A673 (cell line): ENCODE data around the gene SPANXN2. TPM values are rescaled to one million over a fixed set of nuclear protein-coding genes. Genes with fewer than 3 reads are reported as not detected.

Source experiments
- BruUV-seq: library from RNA; stranded (reverse); fragments of 400-500 nt; replicated peaks from 2 replicates; lab custom pipeline; 2021; lab: Mats Ljungman, UMichigan
- CTCF ChIA-PET: fragments of 300-600 bp; sonication (Branson Sonifier 250); formaldehyde crosslinking; loops from one replicate; lab custom pipeline; 2022; ENCODE audit warnings: antibody characterized with exemption; lab: Charles Lee
- POLR2A ChIA-PET: fragments of 300-600 bp; sonication (Branson Sonifier 250); formaldehyde crosslinking; loops from one replicate; lab custom pipeline; 2022; ENCODE audit warnings: antibody characterized with exemption; ENCODE audit not compliant: low non-redundant PET; lab: Charles Lee
- DNase-seq: peaks from one replicate; pipeline ENCODE4 v3.0.0-alpha.2; 2015; ENCODE audit warnings: low spot score
- H3K27ac ChIP-seq: fragments of 200-600 bp; sonication (generic); 2 replicates; pipeline ENCODE4 v1.5.1; 2016; ENCODE audit warnings: mixed run types, low read depth, mild to moderate bottlenecking, mixed read lengths, antibody characterized with exemption, low read length; ENCODE audit not compliant: poor library complexity, severe bottlenecking
- H3K27me3 ChIP-seq: fragments of 200-600 bp; sonication (generic); replicated peaks from 2 replicates; pipeline ENCODE4 v1.6.1; 2017; ENCODE audit warnings: mixed run types, low read depth, mild to moderate bottlenecking, mixed read lengths, antibody characterized with exemption, low read length; ENCODE audit not compliant: insufficient read depth, poor library complexity
- H3K36me3 ChIP-seq: fragments of 200-600 bp; sonication (generic); 2 replicates; pipeline ENCODE4 v1.6.1; 2016; ENCODE audit warnings: mixed run types, mild to moderate bottlenecking, mixed read lengths, antibody characterized with exemption, low read length; ENCODE audit not compliant: insufficient read depth, poor library complexity, severe bottlenecking
- H3K4me1 ChIP-seq: fragments of 200-600 bp; sonication (generic); 2 replicates; pipeline ENCODE4 v1.6.1; 2017; ENCODE audit warnings: mixed run types, mild to moderate bottlenecking, mixed read lengths, antibody characterized with exemption, low read length; ENCODE audit not compliant: insufficient read depth, poor library complexity, severe bottlenecking
- H3K4me3 ChIP-seq: fragments of 200-600 bp; sonication (generic); 2 replicates; pipeline ENCODE4 v1.5.1; 2016; ENCODE audit warnings: low read depth, mixed run types, mild to moderate bottlenecking, mixed read lengths, low read length; ENCODE audit not compliant: poor library complexity, severe bottlenecking
- H3K9me3 ChIP-seq: fragments of 200-600 bp; sonication (generic); 2 replicates; pipeline ENCODE4 v1.6.1; 2016; ENCODE audit warnings: mixed run types, low read depth, mild to moderate bottlenecking, mixed read lengths, antibody characterized with exemption, low read length; ENCODE audit not compliant: poor library complexity, severe bottlenecking
- CTCF ChIP-seq: fragments of 300-800, 200-600 bp; sonication (generic); conservative IDR thresholded peaks from 2 replicates; pipeline ENCODE4 v1.5.1; 2017; ENCODE audit warnings: low read depth, mild to moderate bottlenecking, antibody characterized with exemption, low read length, moderate library complexity, mixed read lengths
- EZH2 ChIP-seq: fragments of 200-600 bp; sonication (generic); IDR thresholded peaks from 2 replicates; pipeline ENCODE4 v1.6.1; 2017; ENCODE audit warnings: borderline replicate concordance, low read depth, mild to moderate bottlenecking, mixed read lengths, antibody characterized with exemption, low read length; ENCODE audit not compliant: poor library complexity, severe bottlenecking
- intact Hi-C: fragments of 100-400 bp; cut with micrococcal nuclease; formaldehyde crosslinking; loops from one replicate; pipeline ENCODE4 v1.10.0; 2022; ENCODE audit not compliant: unreplicated experiment
- total RNA-seq: library from RNA; stranded (reverse); gene quantifications from 2 replicates; pipeline ENCODE4 v1.2.3, GENCODE V29; 2021

Gene SPANXN2
- total RNA-seq, 1 experiment from 2014 or later: not detected

- TF ChIP-seq EZH2 (no peak), CTCF (no peak)
- H3K27ac ChIP-seq: no peak overlapping the region
- POLR2A ChIA-PET: no interaction called here
These were observed 36.8 kb upstream of the SPANXN2 start for GRCh38 chrX:143757375-143757774.

DNA sequence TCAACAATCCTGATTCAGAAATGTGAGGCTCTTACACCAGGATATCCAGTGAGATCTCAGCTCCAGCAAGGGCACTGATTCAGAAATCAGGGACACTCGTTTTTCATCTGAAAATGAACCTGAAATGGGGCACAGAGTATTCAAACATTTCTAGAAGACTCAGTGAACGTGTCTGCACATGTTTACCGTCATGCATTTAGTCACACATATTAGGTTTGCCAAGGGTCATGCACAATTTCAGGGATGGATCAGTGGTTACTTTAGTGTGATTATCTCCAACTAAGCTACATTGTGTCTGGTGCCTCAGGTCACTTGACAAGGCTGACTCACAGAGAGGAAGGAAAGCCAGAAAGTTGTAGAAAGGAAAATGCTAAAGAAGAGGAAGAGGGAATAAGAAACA lies 33.6 kb upstream of the SPANXN2 start:
- no peak for DNase-seq
- intact Hi-C loops: no loop called here
- H3K27me3 ChIP-seq: no peaks in the 10 kb centered on the region
- H3K4me1 ChIP-seq: no peaks in the 10 kb centered on the region
- TF ChIP-seq EZH2 (no peak), CTCF (no peak)
- ChIA-PET POLR2A (no interaction called here), CTCF (no interaction called here)
- H3K36me3 ChIP-seq: no peaks in the 10 kb centered on the region
- peaks cover 9% of the 10 kb centered on the region for H3K9me3 ChIP-seq
- H3K27ac ChIP-seq: no peak overlapping the region
- no TSS peak for BruUV-seq
- no peak overlapping the region for H3K4me3 ChIP-seq

More at GRCh38 chrX:143757375-143757774, 36.8 kb upstream of the SPANXN2 start:
- no peaks in the 10 kb centered on the region for H3K36me3 ChIP-seq
- no peak overlapping the region for H3K4me3 ChIP-seq
- no peak for DNase-seq
- CTCF ChIA-PET: no interaction called here
- intact Hi-C loops: no loop called here
- no peaks in the 10 kb centered on the region for H3K27me3 ChIP-seq
- H3K9me3 ChIP-seq: peaks cover 9% of the 10 kb centered on the region
- no TSS peak for BruUV-seq
- H3K4me1 ChIP-seq: no peaks in the 10 kb centered on the region

- H3K9me3 ChIP-seq: peaks cover 7% of the 10 kb centered on the region
- no peak overlapping the region for H3K4me3 ChIP-seq
- DNase-seq: no peak
- no peak overlapping the region for H3K27ac ChIP-seq
- TF ChIP-seq EZH2 (no peak), CTCF (no peak)
- no peaks in the 10 kb centered on the region for H3K27me3 ChIP-seq
- intact Hi-C loops: no loop called here
- ChIA-PET POLR2A (no interaction called here), CTCF (no interaction called here)
- no peaks in the 10 kb centered on the region for H3K36me3 ChIP-seq
- H3K4me1 ChIP-seq: no peaks in the 10 kb centered on the region
- BruUV-seq: no TSS peak
These were observed 13.3 kb upstream of the SPANXN2 start for GRCh38 chrX:143733866-143734265.
